Purkinje cell (primary cell): Measurements from ENCODE around the gene COA1. TPM values are rescaled to one million over a fixed set of nuclear protein-coding genes. Genes with fewer than 3 reads are reported as not detected.

ENCODE experiments used
- polyA plus RNA-seq: library from polyadenylated mRNA; unstranded; fragments of >200 nt; fragmentation: Nextera tagmentation; gene quantifications from 2 replicates; pipeline ENCODE4 v1.2.1, GENCODE V29; 2014

Gene COA1, protein sequence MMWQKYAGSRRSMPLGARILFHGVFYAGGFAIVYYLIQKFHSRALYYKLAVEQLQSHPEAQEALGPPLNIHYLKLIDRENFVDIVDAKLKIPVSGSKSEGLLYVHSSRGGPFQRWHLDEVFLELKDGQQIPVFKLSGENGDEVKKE
- polyA plus RNA-seq, result 312 and 314 TPM in 2 replicates

DNA sequence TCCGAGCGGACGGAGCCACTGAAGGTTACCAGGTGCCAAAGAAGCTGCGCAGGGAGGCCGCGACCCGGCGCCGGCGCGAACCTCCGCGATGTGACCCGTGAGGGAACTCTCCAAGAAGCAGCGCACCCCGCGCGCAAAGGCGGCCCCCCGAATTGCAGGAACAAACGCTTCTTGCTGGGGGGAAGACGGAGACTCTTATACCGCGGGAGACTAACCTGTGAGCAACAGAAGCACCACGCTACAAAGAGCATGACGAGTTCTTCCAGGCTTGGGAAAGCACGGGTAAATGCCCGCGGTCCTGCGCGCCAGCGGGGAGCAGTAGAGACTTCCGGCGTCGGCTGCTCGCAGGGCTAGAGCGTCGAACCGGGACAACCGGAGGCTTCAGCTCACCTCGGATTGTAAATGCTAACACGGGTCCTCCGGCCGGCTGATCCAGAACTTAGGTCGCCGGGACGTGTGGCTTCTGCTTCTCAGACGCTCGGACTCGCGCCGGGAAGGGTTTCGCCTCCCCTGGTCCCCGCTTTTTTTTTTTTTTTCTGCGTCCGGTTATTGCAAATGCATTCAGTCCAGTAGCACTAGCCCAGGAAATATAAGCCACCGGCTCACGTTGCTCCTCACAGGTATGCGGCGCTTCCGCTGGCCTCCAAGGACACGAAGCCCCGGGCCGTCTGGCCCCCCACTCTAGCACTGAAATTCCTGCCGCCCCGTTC, at the start of gene COA1:
COA1 (minus strand) TSS at position 310 of the 710 bp plus-strand sequence. CDS start 80,909 bp downstream, outside the sequence.

DNA sequence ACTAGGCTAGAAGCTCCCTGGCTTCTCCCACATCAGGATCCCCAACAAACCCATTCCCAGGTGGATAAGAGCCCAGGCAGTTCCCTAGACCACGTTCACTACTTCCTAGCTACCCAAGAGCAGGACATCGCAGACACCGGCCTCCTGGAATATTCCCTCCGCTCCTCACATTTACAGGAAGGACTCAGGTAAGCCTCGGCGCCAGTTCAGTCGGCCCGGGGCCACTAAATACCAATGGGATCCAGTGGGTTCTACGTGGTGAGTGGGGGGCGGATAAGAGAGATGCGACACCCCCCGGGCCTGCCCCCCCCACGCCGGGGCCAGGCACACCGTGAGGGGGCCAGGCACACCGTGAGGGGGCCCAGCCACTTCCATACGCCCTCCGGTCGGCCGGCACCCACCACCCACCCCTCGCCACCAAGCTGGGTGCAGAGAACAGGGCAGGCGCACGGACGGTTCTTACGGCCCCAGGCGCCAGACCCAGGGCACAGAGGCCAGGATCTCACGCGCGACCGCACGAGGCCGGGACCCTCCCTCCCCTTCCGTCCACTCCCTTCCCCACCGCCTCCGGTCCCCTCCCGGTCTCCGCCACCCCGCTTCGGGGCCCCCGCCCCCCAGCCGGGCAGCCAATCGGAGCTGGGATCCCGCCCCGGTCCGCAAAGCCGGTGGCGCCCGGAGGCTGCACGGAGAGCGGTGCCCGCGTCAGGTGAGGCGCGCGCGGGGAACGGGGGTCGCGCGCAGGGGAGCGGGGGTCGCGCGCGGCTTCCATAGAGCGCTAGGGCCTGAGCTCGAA, 28.9 kb upstream of the COA1 start, which contains the start of gene BLVRA:
BLVRA (plus strand) TSS at position 652 of the 793 bp plus-strand sequence. CDS start 12,479 bp downstream, outside the sequence.

Other genes with a start within 250 kb of the COA1 start
- gene STK17A, start 146.4 kb downstream of the COA1 start, polyA plus RNA-seq, result 8.9 and 26.2 TPM in 2 replicates
- gene BLVRA, start 29.2 kb upstream of the COA1 start, polyA plus RNA-seq, result 155 and 159 TPM in 2 replicates
- gene MRPS24, start 140.0 kb upstream of the COA1 start, polyA plus RNA-seq, result 249 and 288 TPM in 2 replicates
- 20.1 and 21.0 TPM in 2 replicates for gene URGCP, start 177.1 kb upstream of the COA1 start, polyA plus RNA-seq
- 3.0 and 3.5 TPM in 2 replicates for gene UBE2D4, start 196.9 kb upstream of the COA1 start, polyA plus RNA-seq